Spinal cord (tissue), 10 donors: Measurements from ENCODE around the gene GRP. TPM values are rescaled to one million over a fixed set of nuclear protein-coding genes. Genes with fewer than 3 reads are reported as not detected.

Source experiments
- DNase-seq, 6 donors: peaks; one replicate each; pipeline versions ENCODE4 v3.0.0 to v3.0.0-alpha.2; 2013 to 2015; ENCODE audit warnings: low spot score in 6 of 6, low read depth in 4 of 6
- H3K27ac ChIP-seq: one replicate; pipeline ENCODE4 v1.5.1; 2013; ENCODE audit warnings: low read depth, low read length, control low read depth
- H3K27me3 ChIP-seq: one replicate; pipeline ENCODE4 v1.6.1; 2013; ENCODE audit warnings: low read length; ENCODE audit not compliant: control insufficient read depth, insufficient read depth
- H3K36me3 ChIP-seq: one replicate; pipeline ENCODE4 v1.6.1; 2013; ENCODE audit warnings: low read length; ENCODE audit not compliant: control insufficient read depth, insufficient read depth
- H3K4me1 ChIP-seq: one replicate; pipeline ENCODE4 v1.6.1; 2013; ENCODE audit warnings: low read length; ENCODE audit not compliant: control insufficient read depth, insufficient read depth
- H3K4me3 ChIP-seq: one replicate; pipeline ENCODE4 v1.5.1; 2013; ENCODE audit warnings: low read depth, low read length, control low read depth
- H3K9me3 ChIP-seq: one replicate; pipeline ENCODE4 v1.6.1; 2013; ENCODE audit warnings: low read length; ENCODE audit not compliant: control insufficient read depth, insufficient read depth
- WGBS: methylation state at CpG from one replicate; pipeline ENCODE4 v1.1.5; 2013; ENCODE audit warnings: missing lambda C conversion rate; ENCODE audit not compliant: insufficient coverage; 5-methylcytosine and 5-hydroxymethylcytosine counted together
- polyA plus RNA-seq, 2 donors: library from polyadenylated mRNA; unstranded; fragments of 120-200 nt; gene quantifications; one replicate each; pipeline ENCODE4 v1.2.1, GENCODE V29; 2013; ENCODE audit not compliant: insufficient read length in 2 of 2
- total RNA-seq, 2 donors: library from RNA; depleted of rRNA in 1 of 2; stranded (reverse); fragments of 120-200 nt in 1 of 2; fragments of >200 nt in 1 of 2; gene quantifications; one replicate each; pipeline versions ENCODE4 v1.2.3 to v1.2.4, GENCODE V29; 2013 to 2014
- donor health status: healthy.

Gene GRP
- total and polyA plus RNA-seq, 4 donors, result 2.0 to 11.1 (median 7.3) TPM

DNA sequence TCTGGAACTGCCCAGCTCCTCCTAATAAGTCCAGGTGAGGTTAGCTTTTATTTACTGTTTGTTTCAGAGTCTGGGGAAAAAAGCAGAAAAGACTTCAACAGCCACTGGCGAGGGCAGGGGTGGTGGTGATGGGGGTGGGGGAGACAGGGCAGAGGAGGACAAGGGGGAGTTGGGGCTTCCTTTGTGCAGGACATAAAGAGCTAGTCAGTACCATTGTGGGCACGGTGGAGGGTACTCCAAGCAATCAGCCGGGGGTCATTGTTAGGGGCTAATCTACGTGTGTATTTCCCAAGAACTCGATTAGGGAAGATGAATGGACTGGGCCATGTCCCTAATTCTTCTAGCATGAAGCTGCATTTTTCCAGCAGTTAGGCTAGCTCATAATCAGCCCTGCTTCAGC lies 56.1 kb downstream of the GRP start:
- H3K36me3 ChIP-seq, result no peaks in the 10 kb centered on the region
- DNase-seq, result no peak
- no peak overlapping the region for H3K4me3 ChIP-seq
- no peak overlapping the region for H3K27ac ChIP-seq
- peaks cover 84% of the 10 kb centered on the region for H3K27me3 ChIP-seq
- peaks cover 27% of the 10 kb centered on the region for H3K4me1 ChIP-seq
- WGBS, result 17% methylated on average over 5 of the region's 5 CpGs
- H3K9me3 ChIP-seq, result no peaks in the 10 kb centered on the region

DNA sequence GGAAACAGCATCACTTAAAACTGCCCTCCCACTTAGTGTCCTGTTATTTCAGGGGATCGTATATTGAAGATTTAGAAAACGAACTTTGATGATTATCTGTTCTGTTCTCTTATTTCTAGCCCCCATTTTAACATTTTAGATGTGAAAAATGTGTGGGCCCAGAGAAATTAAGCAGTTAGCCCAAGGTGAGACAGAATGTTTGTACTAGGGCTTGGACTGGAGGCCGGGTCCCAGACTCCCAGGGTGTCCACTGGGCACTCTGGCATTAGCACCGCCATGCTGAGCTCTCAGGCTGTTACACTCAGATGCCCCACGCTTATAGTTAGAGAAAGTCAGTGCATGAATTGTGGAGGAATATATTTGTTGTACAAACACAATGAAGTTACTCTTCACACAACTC lies 58.8 kb downstream of the GRP start:
- Histone ChIP-seq H3K9me3 (no peaks in the 10 kb centered on the region), H3K4me3 (no peak overlapping the region), H3K27ac (no peak overlapping the region), H3K27me3 (peaks cover 73% of the 10 kb centered on the region), H3K4me1 (peaks cover 7% of the 10 kb centered on the region), H3K36me3 (no peaks in the 10 kb centered on the region)
- WGBS, result 100% methylated on average over 1 of the region's 5 CpGs
- no peak for DNase-seq

DNA sequence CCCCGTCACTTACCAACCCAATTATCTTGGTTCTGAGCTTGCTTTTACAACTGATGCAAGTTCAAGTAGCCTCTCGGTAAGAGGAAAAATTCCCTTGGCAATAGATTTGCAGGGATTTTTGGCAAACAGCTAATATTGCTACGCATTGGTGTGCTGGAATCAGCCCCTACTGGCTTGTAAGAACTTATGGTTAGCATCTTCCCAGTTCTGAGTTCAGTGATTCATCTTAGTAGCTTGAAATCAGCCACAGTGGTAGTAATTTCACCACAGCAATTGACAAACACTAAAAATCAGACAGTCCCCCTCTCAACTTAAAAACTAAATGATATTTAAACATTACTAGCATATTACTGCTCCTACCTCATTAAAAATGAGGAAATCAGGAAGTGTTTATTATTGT lies 59.2 kb downstream of the GRP start:
- no peaks in the 10 kb centered on the region for H3K9me3 ChIP-seq
- H3K27me3 ChIP-seq, result peaks cover 71% of the 10 kb centered on the region
- no peaks in the 10 kb centered on the region for H3K36me3 ChIP-seq
- DNase-seq, result no peak
- peaks cover 3% of the 10 kb centered on the region for H3K4me1 ChIP-seq
- 75% methylated on average over 2 of the region's 3 CpGs for WGBS
- no peak overlapping the region for H3K27ac ChIP-seq
- no peak overlapping the region for H3K4me3 ChIP-seq

DNA sequence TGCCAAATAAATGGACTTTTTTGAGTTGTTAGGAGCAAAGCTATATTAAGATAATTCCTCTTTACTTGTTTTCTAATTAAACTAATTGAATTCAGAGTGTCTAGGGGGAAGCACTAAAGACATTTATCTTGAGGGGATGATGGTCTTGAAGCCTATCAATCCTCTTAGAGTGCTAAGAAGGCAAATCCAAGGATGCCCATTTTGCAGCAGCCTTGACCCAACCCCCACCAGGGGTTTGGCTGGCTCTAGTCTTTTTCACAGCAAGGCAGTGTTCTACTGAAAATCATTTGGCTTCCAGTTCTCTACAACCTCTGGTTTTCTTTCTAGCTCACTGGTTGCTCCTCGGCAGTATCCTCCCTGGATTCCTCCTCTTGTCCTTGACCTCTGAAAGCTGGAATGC lies 59.8 kb downstream of the GRP start:
- H3K27me3 ChIP-seq, result peaks cover 66% of the 10 kb centered on the region
- DNase-seq, result no peak

More for the DNA sequence above, 59.8 kb downstream of the GRP start:
- Histone ChIP-seq H3K4me1 (no peaks in the 10 kb centered on the region), H3K9me3 (no peaks in the 10 kb centered on the region), H3K36me3 (no peaks in the 10 kb centered on the region), H3K4me3 (no peak overlapping the region), H3K27ac (no peak overlapping the region)
- WGBS, result 64% methylated on average over 1 of the region's 1 CpG

Other genes starting within 250 kb of the GRP start
- gene SEC11C, start 80.3 kb upstream of the GRP start, total RNA-seq, result 100 to 1,000 TPM in 1 of 2 donors, 10 to 100 TPM in 1; 61.7 to 107 TPM
- gene SEC11C, start 80.3 kb upstream of the GRP start, polyA plus RNA-seq, result 100 to 1,000 TPM; 169 to 206 TPM
- under 1 TPM in 1 of 2 donors, not detected in 1; 0.22 TPM for gene RAX, start 53.3 kb downstream of the GRP start, total RNA-seq
- gene RAX, start 53.3 kb downstream of the GRP start, polyA plus RNA-seq, result not detected
- under 1 TPM; 0.20 to 0.22 TPM for gene CPLX4, start 98.5 kb downstream of the GRP start, total RNA-seq
- under 1 TPM; 0.27 to 0.35 TPM for gene CPLX4, start 98.5 kb downstream of the GRP start, polyA plus RNA-seq
- 10 to 100 TPM; 63.2 to 87.5 TPM for gene LMAN1, start 139.1 kb downstream of the GRP start, total RNA-seq
- gene LMAN1, start 139.1 kb downstream of the GRP start, polyA plus RNA-seq, result 10 to 100 TPM; 32.1 to 36.2 TPM